Panc1 (cell line): ENCODE results near the gene AUNIP. TPM values are rescaled to one million over a fixed set of nuclear protein-coding genes. Genes with fewer than 3 reads are reported as not detected.

Source experiments
- ATAC-seq: fragments of 200-7000 bp; cut with Tn5 transposase; 2 replicates; pipeline ENCODE4 v1.9.1; 2020; ENCODE audit warnings: mild to moderate bottlenecking, moderate library complexity
- BruUV-seq: library from RNA; stranded (reverse); fragments of 400-500 nt; replicated peaks from 2 replicates; lab custom pipeline; 2021; lab: Mats Ljungman, UMichigan
- CTCF ChIA-PET: fragments of 300-600 bp; sonication (Branson Sonifier 250); formaldehyde crosslinking; loops from one replicate; lab custom pipeline; 2022; ENCODE audit warnings: antibody characterized with exemption; lab: Charles Lee
- POLR2A ChIA-PET: fragments of 300-600 bp; sonication (Branson Sonifier 250); formaldehyde crosslinking; loops from one replicate; lab custom pipeline; 2022; ENCODE audit warnings: antibody characterized with exemption; lab: Charles Lee
- DNase-seq: peaks from one replicate; pipeline ENCODE4 v3.0.0-alpha.2; 2010; ENCODE audit warnings: low read depth, low spot score
- H3K27ac ChIP-seq: 2 replicates; pipeline ENCODE4 v1.5.1; 2011; ENCODE audit warnings: mild to moderate bottlenecking, low read length, inconsistent platforms
- H3K27me3 ChIP-seq: fragments of 200-500 bp; sonication (Bioruptor generic); 2 replicates; pipeline ENCODE4 v1.6.0; 2014; ENCODE audit warnings: low read length, inconsistent platforms; ENCODE audit not compliant: control insufficient read depth, insufficient read depth
- H3K36me3 ChIP-seq: fragments of 200-500 bp; sonication (Bioruptor generic); 2 replicates; pipeline ENCODE4 v1.5.1; 2014; ENCODE audit warnings: inconsistent platforms, mild to moderate bottlenecking, low read length, moderate library complexity; ENCODE audit not compliant: control insufficient read depth, insufficient read depth
- H3K4me1 ChIP-seq: 2 replicates; pipeline ENCODE4 v1.5.1; 2011; ENCODE audit warnings: inconsistent platforms, mild to moderate bottlenecking, low read length, moderate library complexity; ENCODE audit not compliant: control insufficient read depth, insufficient read depth
- H3K4me3 ChIP-seq, 2 experiments: 2 replicates each; pipeline ENCODE4 v1.5.1; 2011 to 2012; ENCODE audit warnings: low read depth in 2 of 2, low read length in 2 of 2, mild to moderate bottlenecking in 2 of 2, inconsistent platforms in 1 of 2, moderate library complexity in 1 of 2
- H3K9me3 ChIP-seq: fragments of 200-500 bp; sonication (Bioruptor generic); 2 replicates; pipeline ENCODE4 v1.5.1; 2014; ENCODE audit warnings: low read depth, mild to moderate bottlenecking, inconsistent platforms, low read length, moderate library complexity; ENCODE audit not compliant: control insufficient read depth, insufficient read depth
- CTCF ChIP-seq: fragments of 450-650 bp; IDR thresholded peaks from 2 replicates; pipeline ENCODE4 v1.5.1; 2017; ENCODE audit warnings: mild to moderate bottlenecking
- POLR2AphosphoS5 ChIP-seq: IDR thresholded peaks from 2 replicates; pipeline ENCODE4 v1.6.1; 2012; ENCODE audit warnings: mild to moderate bottlenecking, low read depth, low read length, moderate library complexity
- SIN3A ChIP-seq: IDR thresholded peaks from 2 replicates; pipeline ENCODE4 v1.6.1; 2012; ENCODE audit warnings: low read depth, mild to moderate bottlenecking, low read length, moderate library complexity, borderline replicate concordance; ENCODE audit not compliant: insufficient read depth
- TCF7L2 ChIP-seq: IDR thresholded peaks from 2 replicates; pipeline ENCODE4 v1.6.1; 2011; ENCODE audit warnings: mild to moderate bottlenecking, low read depth, low read length, inconsistent platforms
- in situ Hi-C: cut with HindIII; loops from 2 replicates; pipeline ENCODE4 v1.10.0; 2016; ENCODE audit warnings: low sequenced_read_pairs, low pct_unique_long_range_greater_than_20kb
- intact Hi-C: fragments of 100-400 bp; cut with micrococcal nuclease; formaldehyde crosslinking; loops from one replicate; pipeline ENCODE4 v1.10.0; 2022; ENCODE audit not compliant: unreplicated experiment
- total RNA-seq: library from RNA; stranded (reverse); gene quantifications from one replicate; pipeline ENCODE4 v1.2.1, GENCODE V29; 2021; ENCODE audit not compliant: unreplicated experiment
- TF ChIP-seq, protein P1 (sequence below), 2 experiments: IDR thresholded peaks; 2 replicates each; pipeline ENCODE4 v1.6.1; 2011 to 2012; ENCODE audit warnings: low read depth in 2 of 2, control low read depth in 1 of 2, low read length in 1 of 2, mild to moderate bottlenecking in 1 of 2, moderate library complexity in 1 of 2; ENCODE audit not compliant: insufficient read depth in 1 of 2

Gene AUNIP
- total RNA-seq, 1 experiment from 2014 or later = 12.2 TPM

DNA sequence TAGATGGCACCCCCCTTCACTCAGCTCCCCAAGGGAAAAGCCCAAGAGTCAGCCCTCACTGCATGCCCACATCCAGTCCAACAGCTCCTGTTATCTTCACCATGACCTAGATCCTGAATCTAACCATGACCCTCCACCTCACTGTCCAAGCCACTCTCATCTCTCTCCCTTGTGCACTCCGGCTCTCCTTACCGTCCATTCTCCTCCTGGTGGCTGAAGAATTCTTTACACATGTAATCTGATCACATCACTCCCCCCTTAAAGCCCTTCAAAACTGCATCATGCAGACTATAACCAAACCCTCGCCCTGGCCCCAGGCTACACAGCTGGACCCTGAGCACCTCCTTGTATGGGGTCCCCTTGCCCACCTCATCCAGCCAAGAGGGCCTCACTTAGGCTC is 30.2 kb upstream of the AUNIP start:
- ATAC-seq (no peak), DNase-seq (no peak)
- CTCF ChIA-PET = no interaction called here
- Histone ChIP-seq H3K4me1 (peaks cover 51% of the 10 kb centered on the region), H3K27ac (peak overlapping the region; percentile 91), H3K4me3 (no peak overlapping the region), H3K27me3 (no peaks in the 10 kb centered on the region), H3K9me3 (no peaks in the 10 kb centered on the region), H3K36me3 (no peaks in the 10 kb centered on the region)
- intact Hi-C loops = no loop called here
- TF ChIP-seq CTCF (no peak), POLR2AphosphoS5 (no peak), SIN3A (no peak), TCF7L2 (no peak)
- TF ChIP-seq, protein P1, sequence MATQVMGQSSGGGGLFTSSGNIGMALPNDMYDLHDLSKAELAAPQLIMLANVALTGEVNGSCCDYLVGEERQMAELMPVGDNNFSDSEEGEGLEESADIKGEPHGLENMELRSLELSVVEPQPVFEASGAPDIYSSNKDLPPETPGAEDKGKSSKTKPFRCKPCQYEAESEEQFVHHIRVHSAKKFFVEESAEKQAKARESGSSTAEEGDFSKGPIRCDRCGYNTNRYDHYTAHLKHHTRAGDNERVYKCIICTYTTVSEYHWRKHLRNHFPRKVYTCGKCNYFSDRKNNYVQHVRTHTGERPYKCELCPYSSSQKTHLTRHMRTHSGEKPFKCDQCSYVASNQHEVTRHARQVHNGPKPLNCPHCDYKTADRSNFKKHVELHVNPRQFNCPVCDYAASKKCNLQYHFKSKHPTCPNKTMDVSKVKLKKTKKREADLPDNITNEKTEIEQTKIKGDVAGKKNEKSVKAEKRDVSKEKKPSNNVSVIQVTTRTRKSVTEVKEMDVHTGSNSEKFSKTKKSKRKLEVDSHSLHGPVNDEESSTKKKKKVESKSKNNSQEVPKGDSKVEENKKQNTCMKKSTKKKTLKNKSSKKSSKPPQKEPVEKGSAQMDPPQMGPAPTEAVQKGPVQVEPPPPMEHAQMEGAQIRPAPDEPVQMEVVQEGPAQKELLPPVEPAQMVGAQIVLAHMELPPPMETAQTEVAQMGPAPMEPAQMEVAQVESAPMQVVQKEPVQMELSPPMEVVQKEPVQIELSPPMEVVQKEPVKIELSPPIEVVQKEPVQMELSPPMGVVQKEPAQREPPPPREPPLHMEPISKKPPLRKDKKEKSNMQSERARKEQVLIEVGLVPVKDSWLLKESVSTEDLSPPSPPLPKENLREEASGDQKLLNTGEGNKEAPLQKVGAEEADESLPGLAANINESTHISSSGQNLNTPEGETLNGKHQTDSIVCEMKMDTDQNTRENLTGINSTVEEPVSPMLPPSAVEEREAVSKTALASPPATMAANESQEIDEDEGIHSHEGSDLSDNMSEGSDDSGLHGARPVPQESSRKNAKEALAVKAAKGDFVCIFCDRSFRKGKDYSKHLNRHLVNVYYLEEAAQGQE (IDR thresholded peaks at IDR 0.05; ENCODE audit: insufficient read depth in 1 of 2, low read depth in 2 of 2, low read length in 1 of 2) = no peak
- POLR2A ChIA-PET = no interaction called here
- in situ Hi-C loops = no loop called here
- BruUV-seq = no TSS peak

- no TSS peak for BruUV-seq
- Histone ChIP-seq H3K9me3 (no peaks in the 10 kb centered on the region), H3K4me1 (peaks cover 45% of the 10 kb centered on the region), H3K27me3 (no peaks in the 10 kb centered on the region), H3K36me3 (no peaks in the 10 kb centered on the region), H3K27ac (peak overlapping the region; percentile 91), H3K4me3 (no peak overlapping the region)
- ATAC-seq (no peak), DNase-seq (no peak)
- TF ChIP-seq CTCF (no peak), TCF7L2 (no peak), POLR2AphosphoS5 (no peak), SIN3A (no peak)
- TF ChIP-seq, protein P1 (IDR thresholded peaks at IDR 0.05; ENCODE audit: insufficient read depth in 1 of 2, low read depth in 2 of 2, low read length in 1 of 2) = no peak
- intact Hi-C loops (no loop called here), in situ Hi-C loops (no loop called here)
- ChIA-PET CTCF (no interaction called here), POLR2A (no interaction called here)
Measured at GRCh38 chr1:25888426-25888987, 29.2 kb upstream of the AUNIP start.
